Endothelial cell of umbilical vein (primary cell): ENCODE results near the gene TBC1D14. TPM values are rescaled to one million over a fixed set of nuclear protein-coding genes. Genes with fewer than 3 reads are reported as not detected.

ENCODE experiments used
- BruUV-seq: library from RNA; stranded (reverse); fragments of 400-500 nt; replicated peaks from 2 replicates; lab custom pipeline; 2021; lab: Mats Ljungman, UMichigan
- CTCF ChIA-PET: fragments of 300-600, 350-600 bp; sonication (Branson Sonifier 250); formaldehyde crosslinking; loops from one replicate; lab custom pipeline; 2021; ENCODE audit warnings: antibody characterized with exemption, inconsistent platforms; lab: Charles Lee
- POLR2A ChIA-PET: fragments of 300-600, 350-600 bp; sonication (Branson Sonifier 250); formaldehyde crosslinking; loops from one replicate; lab custom pipeline; 2021; ENCODE audit warnings: antibody characterized with exemption, inconsistent platforms; lab: Charles Lee
- DNase-seq: peaks from one replicate; pipeline ENCODE4 v3.0.0-alpha.2; 2011; ENCODE audit warnings: low read depth, low spot score
- FAIRE-seq: peaks from 2 replicates; lab custom pipeline; 2011; peaks lifted over from hg19 to GRCh38; lab: Jason Lieb, UNC
- H2AFZ ChIP-seq: 2 replicates; pipeline ENCODE4 v1.6.0; 2012; ENCODE audit warnings: low read depth, low read length, control low read depth, inconsistent platforms
- H3K27ac ChIP-seq: 2 replicates; pipeline ENCODE4 v1.5.1; 2011; ENCODE audit warnings: low read depth, mild to moderate bottlenecking, control low read depth, low read length, moderate library complexity; ENCODE audit not compliant: insufficient read depth
- H3K27me3 ChIP-seq, 2 experiments: 2 replicates each; pipeline versions ENCODE4 v1.6.0 to v1.6.1; 2011; ENCODE audit warnings: low read length in 2 of 2, mixed read lengths in 1 of 2; ENCODE audit not compliant: control insufficient read depth in 2 of 2, insufficient read depth in 2 of 2
- H3K36me3 ChIP-seq, 2 experiments: 2 replicates in 1 of 2; 3 replicates in 1 of 2; pipeline ENCODE4 v1.5.1; 2011; ENCODE audit warnings: low read length in 2 of 2, mild to moderate bottlenecking in 1 of 2, moderate library complexity in 1 of 2; ENCODE audit not compliant: control insufficient read depth in 2 of 2, insufficient read depth in 2 of 2; ENCODE audit errors: extremely low read depth in 1 of 2
- H3K4me1 ChIP-seq: 3 replicates; pipeline ENCODE4 v1.5.1; 2011; ENCODE audit warnings: mild to moderate bottlenecking, low read length; ENCODE audit not compliant: control insufficient read depth, insufficient read depth; ENCODE audit errors: extremely low read depth
- H3K4me2 ChIP-seq: 2 replicates; pipeline ENCODE4 v1.6.1; 2011; ENCODE audit warnings: low read length, control low read depth, mixed read lengths; ENCODE audit not compliant: insufficient read depth
- H3K4me3 ChIP-seq, 3 experiments: fragments of 200-600 bp in 1 of 3; sonication (generic), shearing (Covaris generic) in 1 of 3; replicated peaks in 1 of 3; 2 replicates each; pipeline ENCODE4 v1.5.1; 2011 to 2016; ENCODE audit warnings: control low read depth in 3 of 3, low read length in 3 of 3, mild to moderate bottlenecking in 2 of 3, inconsistent platforms in 1 of 3, low read depth in 1 of 3, moderate library complexity in 1 of 3; ENCODE audit not compliant: insufficient read depth in 1 of 3
- H3K79me2 ChIP-seq: 2 replicates; pipeline ENCODE4 v1.6.0; 2012; ENCODE audit warnings: low read length, inconsistent platforms; ENCODE audit not compliant: control insufficient read depth, insufficient read depth
- H3K9ac ChIP-seq: replicated peaks from 2 replicates; pipeline ENCODE3; 2011; ENCODE audit warnings: low read length, control low read depth; ENCODE audit not compliant: insufficient read depth; ENCODE audit errors: extremely low read depth
- H3K9me1 ChIP-seq: replicated peaks from 3 replicates; pipeline ENCODE4 v1.6.0; 2011; ENCODE audit warnings: mild to moderate bottlenecking, low read length; ENCODE audit not compliant: control insufficient read depth, insufficient read depth; ENCODE audit errors: extremely low read depth
- H3K9me3 ChIP-seq: replicated peaks from 2 replicates; pipeline ENCODE4 v1.5.1; 2012; ENCODE audit warnings: low read length, inconsistent platforms; ENCODE audit not compliant: control insufficient read depth, insufficient read depth
- H4K20me1 ChIP-seq: replicated peaks from 2 replicates; pipeline ENCODE3; 2011; ENCODE audit warnings: mild to moderate bottlenecking, low read length; ENCODE audit not compliant: control insufficient read depth, insufficient read depth; ENCODE audit errors: extremely low read depth
- EZH2 ChIP-seq: IDR thresholded peaks from 2 replicates; pipeline ENCODE4 v1.6.1; 2012; ENCODE audit warnings: borderline replicate concordance, low read depth, mild to moderate bottlenecking, moderate library complexity, low read length, inconsistent platforms; ENCODE audit not compliant: severe bottlenecking
- JUN ChIP-seq: IDR thresholded peaks from 2 replicates; pipeline ENCODE4 v1.6.1; 2011; ENCODE audit warnings: borderline replicate concordance, low read depth; ENCODE audit not compliant: insufficient read length, insufficient read depth
- dilution Hi-C: fragments of 300-500 bp; cut with MboI; formaldehyde crosslinking; loops from one replicate; pipeline ENCODE4 v1.15.0; 2019; ENCODE audit warnings: low sequenced_read_pairs; ENCODE audit not compliant: extremely low pct_ligation_motif_present
- intact Hi-C: fragments of 100-400 bp; cut with micrococcal nuclease; formaldehyde crosslinking; loops from one replicate; pipeline ENCODE4 v1.10.0; 2022
- polyA plus RNA-seq, 4 experiments: library from polyadenylated mRNA; depleted of rRNA in 3 of 4; stranded (reverse) in 3 of 4; unstranded in 1 of 4; fragments of >200 nt; gene quantifications; 2 replicates each; pipeline versions ENCODE4 v1.2.1 to v1.2.3, GENCODE V29; 2011 to 2012; ENCODE audit warnings: missing spikeins in 1 of 4
- total RNA-seq: library from RNA; stranded (reverse); gene quantifications from 2 replicates; pipeline ENCODE4 v1.2.3, GENCODE V29; 2021
- TF ChIP-seq, protein P1 (sequence below), 2 donors: IDR thresholded peaks; 1 replicate in 1 of 2; 2 replicates in 1 of 2; pipeline ENCODE4 v1.5.1; 2011; ENCODE audit warnings: low read length in 2 of 2, mild to moderate bottlenecking in 2 of 2, moderate library complexity in 2 of 2, control low read depth in 1 of 2, inconsistent platforms in 1 of 2, low read depth in 1 of 2; ENCODE audit not compliant: insufficient read depth in 1 of 2; ENCODE audit errors: extremely low read depth in 1 of 2

Gene TBC1D14
- total and polyA plus RNA-seq, 2 donors (not counting 3 experiments of a cell fraction or from before 2014, with no cell fraction given), result 23.7 to 24.8 TPM

DNA sequence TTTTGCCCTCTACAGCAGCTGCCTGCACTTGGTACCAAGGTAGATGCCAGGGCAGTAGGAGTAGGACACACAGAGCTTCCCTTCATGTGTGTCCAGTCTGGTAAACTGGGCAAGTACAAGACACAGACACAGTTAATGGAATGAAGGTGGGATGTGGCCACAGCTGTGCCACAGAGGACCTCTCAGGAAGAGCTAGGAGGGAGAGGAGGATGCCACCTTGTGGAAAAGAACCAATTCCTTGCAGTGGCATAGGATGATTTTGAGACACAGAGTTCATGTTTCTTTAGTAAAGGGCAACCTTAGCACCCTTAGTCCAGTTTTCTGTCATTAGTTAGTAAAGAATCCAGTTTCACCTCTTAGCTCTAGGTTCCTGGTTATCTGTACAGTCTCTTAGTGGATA lies 36.3 kb upstream of the TBC1D14 start:
- Histone ChIP-seq H3K9me3 (no peaks in the 10 kb centered on the region), H3K9ac (no peak overlapping the region), H3K27me3 (no peaks in the 10 kb centered on the region), H3K4me3 (no peak overlapping the region), H2AFZ (no peak overlapping the region), H3K9me1 (no peaks in the 10 kb centered on the region), H3K36me3 (peaks cover 6 to 30% of the 10 kb centered on the region in 2 experiments), H3K4me1 (no peaks in the 10 kb centered on the region), H3K27ac (no peak overlapping the region), H3K4me2 (no peak overlapping the region), H4K20me1 (no peaks in the 10 kb centered on the region), H3K79me2 (no peaks in the 10 kb centered on the region)
- TF ChIP-seq JUN, result no peak
- TF ChIP-seq, protein P1, sequence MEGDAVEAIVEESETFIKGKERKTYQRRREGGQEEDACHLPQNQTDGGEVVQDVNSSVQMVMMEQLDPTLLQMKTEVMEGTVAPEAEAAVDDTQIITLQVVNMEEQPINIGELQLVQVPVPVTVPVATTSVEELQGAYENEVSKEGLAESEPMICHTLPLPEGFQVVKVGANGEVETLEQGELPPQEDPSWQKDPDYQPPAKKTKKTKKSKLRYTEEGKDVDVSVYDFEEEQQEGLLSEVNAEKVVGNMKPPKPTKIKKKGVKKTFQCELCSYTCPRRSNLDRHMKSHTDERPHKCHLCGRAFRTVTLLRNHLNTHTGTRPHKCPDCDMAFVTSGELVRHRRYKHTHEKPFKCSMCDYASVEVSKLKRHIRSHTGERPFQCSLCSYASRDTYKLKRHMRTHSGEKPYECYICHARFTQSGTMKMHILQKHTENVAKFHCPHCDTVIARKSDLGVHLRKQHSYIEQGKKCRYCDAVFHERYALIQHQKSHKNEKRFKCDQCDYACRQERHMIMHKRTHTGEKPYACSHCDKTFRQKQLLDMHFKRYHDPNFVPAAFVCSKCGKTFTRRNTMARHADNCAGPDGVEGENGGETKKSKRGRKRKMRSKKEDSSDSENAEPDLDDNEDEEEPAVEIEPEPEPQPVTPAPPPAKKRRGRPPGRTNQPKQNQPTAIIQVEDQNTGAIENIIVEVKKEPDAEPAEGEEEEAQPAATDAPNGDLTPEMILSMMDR (IDR thresholded peaks at IDR 0.05; ENCODE audit: extremely low read depth in 1 of 2, insufficient read depth in 1 of 2, low read depth in 1 of 2, low read length in 2 of 2), result peak in 1 of 2 donors; percentile 19
- CTCF ChIA-PET, result interaction anchor here (0.5 to 7.8 kb wide), 55 partner anchors 10 to 325 kb away, joined by 3 to 353 read pairs (median 5); partner anchors contain the start of genes BLOC1S4, MRFAP1, MRFAP1L1 and TBC1D14
- BruUV-seq, result no TSS peak
- dilution Hi-C loops, result no loop called here
- POLR2A ChIA-PET, result no interaction called here
- DNase-seq (peak; percentile 21), FAIRE-seq (peak; percentile 71)
- intact Hi-C loops, result no loop called here

- peak; percentile 65 for FAIRE-seq
- ChIA-PET POLR2A (no interaction called here), CTCF (interaction anchor here (0.5 to 7.8 kb wide), 49 partner anchors 11 to 233 kb away, joined by 3 to 353 read pairs (median 5); partner anchors contain the start of genes BLOC1S4, MRFAP1, MRFAP1L1 and TBC1D14)
- Histone ChIP-seq H3K79me2 (no peaks in the 10 kb centered on the region), H4K20me1 (no peaks in the 10 kb centered on the region), H3K27ac (no peak overlapping the region), H3K4me1 (no peaks in the 10 kb centered on the region), H3K27me3 (no peaks in the 10 kb centered on the region), H3K4me3 (no peak overlapping the region), H3K9ac (no peak overlapping the region), H3K9me1 (no peaks in the 10 kb centered on the region), H2AFZ (no peak overlapping the region), H3K4me2 (no peak overlapping the region), H3K9me3 (no peaks in the 10 kb centered on the region), H3K36me3 (peaks cover 6 to 36% of the 10 kb centered on the region in 2 experiments)
- intact Hi-C loops, result loop anchor here (1.0 kb wide), 2 partner anchors 91 to 154 kb away; no protein-coding TSS in a partner anchor
- peak; percentile 69 for DNase-seq
- BruUV-seq, result no TSS peak
- dilution Hi-C loops, result no loop called here
- no peak for TF ChIP-seq EZH2
- TF ChIP-seq, protein P1 (IDR thresholded peaks at IDR 0.05; ENCODE audit: extremely low read depth in 1 of 2, insufficient read depth in 1 of 2, low read depth in 1 of 2, low read length in 2 of 2), result peak; percentile 83 to 88
These were observed 35.7 kb upstream of the TBC1D14 start for GRCh38 chr4:6873792-6874461.
